ENCODE measurements around the gene SAPCD2. TPM values are rescaled to one million over a fixed set of nuclear protein-coding genes. Genes with fewer than 3 reads are reported as not detected.

The SAPCD2 gene
- total RNA-seq, 1 experiment from 2014 or later = 29.8 TPM

DNA sequence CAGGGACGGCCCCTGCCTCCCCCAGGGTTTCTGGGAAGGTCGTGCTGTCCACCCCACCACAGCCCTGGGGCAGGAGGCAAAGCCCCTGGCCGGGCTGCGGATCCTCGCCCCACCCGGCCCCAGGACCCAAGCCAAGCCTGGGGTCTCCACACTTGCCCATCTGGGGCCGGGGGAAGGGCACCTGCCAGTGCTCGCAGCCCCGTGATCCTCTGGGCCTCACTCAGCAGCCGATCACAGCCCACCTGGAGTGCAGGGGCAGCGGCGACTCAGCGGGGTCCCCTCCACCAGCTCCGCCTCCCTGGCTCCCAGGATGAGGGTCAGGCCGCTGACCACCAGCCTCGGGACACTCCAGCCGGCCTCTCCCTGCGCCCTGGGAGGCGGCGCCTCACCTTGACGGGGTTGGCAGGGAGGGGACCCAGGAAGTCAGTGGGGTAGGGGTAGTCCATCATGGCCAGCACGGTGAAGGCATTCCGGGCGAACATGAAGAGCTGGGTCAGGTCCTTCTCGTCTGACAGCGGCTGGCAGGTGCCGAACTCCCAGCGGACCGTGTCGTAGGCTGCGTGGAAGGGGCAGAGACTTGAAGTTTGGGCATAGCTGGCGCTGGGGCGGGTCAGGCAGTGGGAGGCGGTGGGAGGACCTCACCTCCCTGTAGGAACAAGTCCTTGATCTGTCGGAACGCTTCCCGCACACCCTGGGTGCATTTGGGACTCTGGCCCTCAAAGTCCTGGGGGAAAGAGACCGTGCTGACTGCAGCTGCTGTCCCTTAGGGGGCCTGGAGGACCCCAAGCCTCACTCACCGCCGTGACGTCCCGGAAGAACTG lies 42.4 kb upstream of the SAPCD2 start:
- Histone ChIP-seq H3K18ac (ENCODE audit: insufficient read length, low read depth, low read length) (no peak overlapping the region), H4K91ac (ENCODE audit: insufficient read length, low read depth, low read length) (no peak overlapping the region), H3K23me2 (ENCODE audit: insufficient read length, low read depth, low read length, poor library complexity, severe bottlenecking) (no peaks in the 10 kb centered on the region), H4K20me1 (ENCODE audit: control insufficient read depth, insufficient read depth, insufficient read length) (no peaks in the 10 kb centered on the region), H2BK120ac (ENCODE audit: low read depth, low read length, poor library complexity, severe bottlenecking) (no peak overlapping the region), H4K8ac (replicated peaks; ENCODE audit: insufficient read length, low read depth, low read length) (no peak overlapping the region), H3K4me2 (ENCODE audit: insufficient read depth, insufficient read length, low read length) (no peak overlapping the region), H2BK20ac (ENCODE audit: low read depth, low read length, poor library complexity, severe bottlenecking) (no peak overlapping the region), H2AFZ (ENCODE audit: low read length) (no peak overlapping the region), H3K9me3 (ENCODE audit: control insufficient read depth, low read depth, low read length) (no peaks in the 10 kb centered on the region), H3K23ac (ENCODE audit: insufficient read length, low read depth, low read length) (no peak overlapping the region), H3K9ac (ENCODE audit: extremely low read depth, insufficient read length, low read length) (no peak overlapping the region), H3K27ac (ENCODE audit: insufficient read length, low read depth, low read length) (no peak overlapping the region), H3K4ac (ENCODE audit: low read depth, low read length) (no peak overlapping the region), H2AK5ac (ENCODE audit: insufficient read length, low read length) (no peak overlapping the region), H2BK15ac (ENCODE audit: low read depth, low read length) (no peak overlapping the region), H2BK5ac (ENCODE audit: insufficient read length, low read length) (no peak overlapping the region), H3K79me1 (ENCODE audit: insufficient read depth, low read depth, low read length, poor library complexity, severe bottlenecking) (no peaks in the 10 kb centered on the region), H3K4me1 (ENCODE audit: insufficient read depth, low read length) (no peaks in the 10 kb centered on the region), H3K56ac (ENCODE audit: insufficient read length, low read depth, low read length) (no peak overlapping the region), H3K27me3 (ENCODE audit: insufficient read depth, low read length) (peaks cover 4% of the 10 kb centered on the region; the same call in 1 of the 2 replicates), H3T11ph (ENCODE audit: low read length) (no peak overlapping the region), H3K14ac (ENCODE audit: insufficient read depth, low read length) (no peak overlapping the region; the same call in 1 of the 2 replicates), H4K5ac (ENCODE audit: insufficient read length, low read depth, low read length) (no peak overlapping the region), H2BK12ac (ENCODE audit: insufficient read length, low read depth, low read length) (no peak overlapping the region), H3K79me2 (ENCODE audit: insufficient read depth, low read length) (no peaks in the 10 kb centered on the region)
- WGBS (ENCODE audit: extremely low coverage, insufficient read length, low lambda C conversion rate) = no CpG with 5 or more reads among the region's 42 CpGs
- no peak for DNase-seq
- Mint-ChIP-seq H3K27ac (no peak overlapping the region), H3K9me3 (no peaks in the 10 kb centered on the region), H3K4me3 (peak overlapping the region in 1 of 2 experiments; percentile 43; a peak in 2 of 5 replicates), H3K27me3 (ENCODE audit: low read depth) (peaks cover 38% of the 10 kb centered on the region), H3K36me3 (ENCODE audit: insufficient read depth in 1 of 3, low read depth in 3 of 3) (peaks cover 0 to 9% (median 0%) of the 10 kb centered on the region in 3 experiments; a peak in 3 of 7 replicates), H3K4me1 (no peaks in the 10 kb centered on the region)
- TF ChIP-seq, protein P1, sequence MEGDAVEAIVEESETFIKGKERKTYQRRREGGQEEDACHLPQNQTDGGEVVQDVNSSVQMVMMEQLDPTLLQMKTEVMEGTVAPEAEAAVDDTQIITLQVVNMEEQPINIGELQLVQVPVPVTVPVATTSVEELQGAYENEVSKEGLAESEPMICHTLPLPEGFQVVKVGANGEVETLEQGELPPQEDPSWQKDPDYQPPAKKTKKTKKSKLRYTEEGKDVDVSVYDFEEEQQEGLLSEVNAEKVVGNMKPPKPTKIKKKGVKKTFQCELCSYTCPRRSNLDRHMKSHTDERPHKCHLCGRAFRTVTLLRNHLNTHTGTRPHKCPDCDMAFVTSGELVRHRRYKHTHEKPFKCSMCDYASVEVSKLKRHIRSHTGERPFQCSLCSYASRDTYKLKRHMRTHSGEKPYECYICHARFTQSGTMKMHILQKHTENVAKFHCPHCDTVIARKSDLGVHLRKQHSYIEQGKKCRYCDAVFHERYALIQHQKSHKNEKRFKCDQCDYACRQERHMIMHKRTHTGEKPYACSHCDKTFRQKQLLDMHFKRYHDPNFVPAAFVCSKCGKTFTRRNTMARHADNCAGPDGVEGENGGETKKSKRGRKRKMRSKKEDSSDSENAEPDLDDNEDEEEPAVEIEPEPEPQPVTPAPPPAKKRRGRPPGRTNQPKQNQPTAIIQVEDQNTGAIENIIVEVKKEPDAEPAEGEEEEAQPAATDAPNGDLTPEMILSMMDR (conservative IDR thresholded peaks at IDR 0.05) = no peak

Data from H9 (cell line).